DOHH2 (cell line): ENCODE measurements around the gene GUCY2D.

Source experiments
- H3F3A ChIP-seq: fragments of 200-600 bp; sonication (generic), shearing (Covaris generic); 2 replicates; pipeline ENCODE4 v1.6.0; 2016; ENCODE audit warnings: antibody characterized with exemption, mild to moderate bottlenecking; ENCODE audit not compliant: control insufficient read depth, insufficient read depth
- H3K27ac ChIP-seq: fragments of 200-600 bp; sonication (generic); 2 replicates; pipeline ENCODE4 v1.5.1; 2014; ENCODE audit warnings: low read depth, mild to moderate bottlenecking, low read length, moderate library complexity
- H3K27me3 ChIP-seq: fragments of 200-600 bp; sonication (generic); 2 replicates; pipeline ENCODE4 v1.6.1; 2014; ENCODE audit warnings: mild to moderate bottlenecking, low read length, mixed read lengths; ENCODE audit not compliant: control insufficient read depth
- H3K36me3 ChIP-seq: fragments of 200-600 bp; sonication (generic); 2 replicates; pipeline ENCODE4 v1.6.1; 2014; ENCODE audit warnings: mild to moderate bottlenecking, low read length, moderate library complexity, mixed read lengths; ENCODE audit not compliant: control insufficient read depth
- H3K4me1 ChIP-seq: fragments of 200-600 bp; sonication (generic); 2 replicates; pipeline ENCODE4 v1.6.1; 2014; ENCODE audit warnings: mild to moderate bottlenecking, low read length, mixed read lengths; ENCODE audit not compliant: control insufficient read depth
- H3K4me2 ChIP-seq: fragments of 200-600 bp; sonication (generic); 2 replicates; pipeline ENCODE4 v1.6.0; 2014; ENCODE audit warnings: mild to moderate bottlenecking, low read length, moderate library complexity
- H3K4me3 ChIP-seq: fragments of 200-600 bp; sonication (generic); 2 replicates; pipeline ENCODE4 v1.5.1; 2014; ENCODE audit warnings: mild to moderate bottlenecking, low read length, mixed read lengths
- H3K79me2 ChIP-seq: fragments of 200-600 bp; sonication (generic); 2 replicates; pipeline ENCODE4 v1.6.1; 2014; ENCODE audit warnings: mild to moderate bottlenecking, low read length, mixed read lengths; ENCODE audit not compliant: control insufficient read depth
- H3K9me2 ChIP-seq: fragments of 200-600 bp; sonication (generic); replicated peaks from 2 replicates; pipeline ENCODE4 v1.6.1; 2014; ENCODE audit warnings: mild to moderate bottlenecking, low read length, mixed read lengths; ENCODE audit not compliant: control insufficient read depth
- H3K9me3 ChIP-seq: fragments of 200-600 bp; sonication (generic); 2 replicates; pipeline ENCODE4 v1.6.1; 2014; ENCODE audit warnings: antibody characterized with exemption, low read length, mixed read lengths; ENCODE audit not compliant: control insufficient read depth, insufficient read depth
- H4K20me1 ChIP-seq: fragments of 200-600 bp; sonication (generic); 2 replicates; pipeline ENCODE4 v1.6.0; 2014; ENCODE audit warnings: low read depth, mild to moderate bottlenecking, antibody characterized with exemption, low read length, moderate library complexity; ENCODE audit not compliant: control insufficient read depth, insufficient read depth
- EZH2phosphoT487 ChIP-seq: fragments of 200-600 bp; sonication (generic); IDR thresholded peaks from 2 replicates; pipeline ENCODE4 v1.6.1; 2017; ENCODE audit warnings: borderline replicate concordance, mild to moderate bottlenecking, antibody characterized with exemption, low read length, moderate library complexity, mixed read lengths
- TF ChIP-seq, protein P1 (sequence below): fragments of 200-600 bp; sonication (generic); IDR thresholded peaks from one replicate; pipeline ENCODE4 v1.5.1; 2014; ENCODE audit warnings: antibody characterized with exemption, mild to moderate bottlenecking, low read depth, low read length; ENCODE audit not compliant: poor library complexity, severe bottlenecking

Gene GUCY2D

DNA sequence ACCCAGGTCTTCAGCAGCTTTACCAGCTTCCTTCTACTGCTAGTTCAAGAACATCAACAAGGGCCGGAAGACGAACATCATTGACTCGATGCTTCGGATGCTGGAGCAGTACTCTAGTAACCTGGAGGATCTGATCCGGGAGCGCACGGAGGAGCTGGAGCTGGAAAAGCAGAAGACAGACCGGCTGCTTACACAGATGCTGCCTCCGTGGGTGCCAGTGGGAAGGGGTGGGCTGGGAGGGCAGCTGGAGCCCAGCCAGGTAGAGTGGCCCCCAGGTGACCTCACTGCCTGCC is 12.1 kb downstream of the GUCY2D start:
- Histone ChIP-seq H3K9me3 (no peaks in the 10 kb centered on the region), H3K36me3 (no peaks in the 10 kb centered on the region), H3K9me2 (no peaks in the 10 kb centered on the region), H3K79me2 (no peaks in the 10 kb centered on the region), H3K27me3 (peaks cover 29% of the 10 kb centered on the region), H3F3A (no peaks in the 10 kb centered on the region), H3K4me2 (no peak overlapping the region), H3K27ac (no peak overlapping the region), H4K20me1 (no peaks in the 10 kb centered on the region), H3K4me3 (no peak overlapping the region), H3K4me1 (peaks cover 10% of the 10 kb centered on the region)
- TF ChIP-seq EZH2phosphoT487, result no peak
- TF ChIP-seq, protein P1, sequence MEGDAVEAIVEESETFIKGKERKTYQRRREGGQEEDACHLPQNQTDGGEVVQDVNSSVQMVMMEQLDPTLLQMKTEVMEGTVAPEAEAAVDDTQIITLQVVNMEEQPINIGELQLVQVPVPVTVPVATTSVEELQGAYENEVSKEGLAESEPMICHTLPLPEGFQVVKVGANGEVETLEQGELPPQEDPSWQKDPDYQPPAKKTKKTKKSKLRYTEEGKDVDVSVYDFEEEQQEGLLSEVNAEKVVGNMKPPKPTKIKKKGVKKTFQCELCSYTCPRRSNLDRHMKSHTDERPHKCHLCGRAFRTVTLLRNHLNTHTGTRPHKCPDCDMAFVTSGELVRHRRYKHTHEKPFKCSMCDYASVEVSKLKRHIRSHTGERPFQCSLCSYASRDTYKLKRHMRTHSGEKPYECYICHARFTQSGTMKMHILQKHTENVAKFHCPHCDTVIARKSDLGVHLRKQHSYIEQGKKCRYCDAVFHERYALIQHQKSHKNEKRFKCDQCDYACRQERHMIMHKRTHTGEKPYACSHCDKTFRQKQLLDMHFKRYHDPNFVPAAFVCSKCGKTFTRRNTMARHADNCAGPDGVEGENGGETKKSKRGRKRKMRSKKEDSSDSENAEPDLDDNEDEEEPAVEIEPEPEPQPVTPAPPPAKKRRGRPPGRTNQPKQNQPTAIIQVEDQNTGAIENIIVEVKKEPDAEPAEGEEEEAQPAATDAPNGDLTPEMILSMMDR, result no peak

DNA sequence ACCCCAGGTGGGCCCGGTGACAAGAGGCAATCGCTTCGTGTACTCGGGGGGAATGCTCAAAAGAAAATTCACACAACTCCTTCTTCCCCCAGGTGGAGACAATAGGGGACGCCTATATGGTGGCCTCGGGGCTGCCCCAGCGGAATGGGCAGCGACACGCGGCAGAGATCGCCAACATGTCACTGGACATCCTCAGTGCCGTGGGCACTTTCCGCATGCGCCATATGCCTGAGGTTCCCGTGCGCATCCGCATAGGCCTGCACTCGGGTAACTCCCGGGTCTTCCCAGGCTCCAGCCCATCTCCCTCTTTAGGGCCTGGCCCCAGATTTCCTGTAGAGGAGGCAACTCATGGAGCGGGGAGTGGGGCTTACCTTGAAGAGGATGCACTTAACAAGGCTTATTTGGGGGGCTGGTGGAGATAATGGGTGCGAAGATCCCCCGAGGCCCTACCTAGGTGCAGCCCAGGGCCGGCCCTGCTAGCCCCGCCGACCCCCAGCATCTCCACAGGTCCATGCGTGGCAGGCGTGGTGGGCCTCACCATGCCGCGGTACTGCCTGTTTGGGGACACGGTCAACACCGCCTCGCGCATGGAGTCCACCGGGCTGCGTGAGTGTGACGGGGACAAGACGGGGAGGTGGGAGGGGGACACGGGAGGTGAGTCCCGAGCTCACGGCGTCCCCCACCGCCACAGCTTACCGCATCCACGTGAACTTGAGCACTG is 13.0 kb downstream of the GUCY2D start:
- H3K4me1 ChIP-seq, result peaks cover 10% of the 10 kb centered on the region
- no peaks in the 10 kb centered on the region for H3K9me3 ChIP-seq
- peaks cover 34% of the 10 kb centered on the region for H3K27me3 ChIP-seq
- peak overlapping the region; percentile 74; the same call in 1 of the 2 replicates for H3K4me2 ChIP-seq
- peak overlapping the region; percentile 56; the same call in 1 of the 2 replicates for H3K4me3 ChIP-seq
- H3K36me3 ChIP-seq, result no peaks in the 10 kb centered on the region
- H3K79me2 ChIP-seq, result no peaks in the 10 kb centered on the region
- H3K27ac ChIP-seq, result no peak overlapping the region
- H4K20me1 ChIP-seq, result no peaks in the 10 kb centered on the region
- TF ChIP-seq EZH2phosphoT487, result no peak
- TF ChIP-seq, protein P1, result no peak
- no peaks in the 10 kb centered on the region for H3F3A ChIP-seq
- no peaks in the 10 kb centered on the region for H3K9me2 ChIP-seq

DNA sequence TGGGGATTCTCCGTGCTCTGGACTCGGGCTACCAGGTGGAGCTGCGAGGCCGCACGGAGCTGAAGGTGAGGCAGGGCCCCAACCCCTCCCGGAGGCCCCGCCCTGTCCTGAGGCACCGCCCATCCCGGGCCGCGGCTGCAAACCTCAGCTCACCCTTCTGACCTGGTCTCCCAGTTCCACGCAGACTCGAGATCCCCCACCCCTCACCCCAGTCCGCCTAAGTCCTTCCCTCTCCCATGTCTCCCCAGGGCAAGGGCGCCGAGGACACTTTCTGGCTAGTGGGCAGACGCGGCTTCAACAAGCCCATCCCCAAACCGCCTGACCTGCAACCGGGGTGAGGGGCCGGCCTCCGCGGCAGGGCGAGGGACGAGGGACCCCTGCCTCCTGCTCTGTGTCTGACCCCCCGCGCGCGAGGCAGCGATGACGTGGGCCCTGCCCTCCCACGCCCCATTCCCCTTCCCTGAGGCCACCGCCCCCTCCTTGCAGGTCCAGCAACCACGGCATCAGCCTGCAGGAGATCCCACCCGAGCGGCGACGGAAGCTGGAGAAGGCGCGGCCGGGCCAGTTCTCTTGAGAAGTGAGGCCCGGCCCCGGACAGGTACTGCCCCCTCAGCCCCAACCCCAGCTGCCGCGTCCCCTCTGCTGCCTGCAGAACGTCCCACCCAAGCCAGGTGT is 13.7 kb downstream of the GUCY2D start:
- Histone ChIP-seq H3K4me1 (peaks cover 10% of the 10 kb centered on the region), H3F3A (no peaks in the 10 kb centered on the region), H3K36me3 (no peaks in the 10 kb centered on the region), H3K9me3 (no peaks in the 10 kb centered on the region), H3K4me3 (peak overlapping the region; percentile 56), H3K27me3 (peaks cover 34% of the 10 kb centered on the region), H3K79me2 (no peaks in the 10 kb centered on the region), H3K9me2 (no peaks in the 10 kb centered on the region), H3K4me2 (peak overlapping the region; percentile 74), H4K20me1 (no peaks in the 10 kb centered on the region), H3K27ac (no peak overlapping the region)
- TF ChIP-seq, protein P1, result no peak
- no peak for TF ChIP-seq EZH2phosphoT487
